HG03558 (cell line): ENCODE measurements around the gene SUPT7L.

Experiments
- ATAC-seq: cut with Tn5 transposase; IDR thresholded peaks from one replicate; pipeline ENCODE4 v1.9.1; 2021; ENCODE audit warnings: moderate number of reproducible peaks; ENCODE audit not compliant: unreplicated experiment; ENCODE audit errors: extremely low read depth

SUPT7L gene

GRCh38 chr2:27663285-27664153 is at the start of gene SUPT7L, which contains the start of gene SLC4A1AP:
Gene SUPT7L, minus strand, starts transcription at chr2:27663614. Its CDS starts 1,422 bp downstream, at chr2:27662192.
Gene SLC4A1AP, plus strand, starts transcription at chr2:27663889. Its CDS starts 26 bp downstream, at chr2:27663915.
- ATAC-seq = no peak

GRCh38 chr2:27713201-27713600 is 49.8 kb upstream of the SUPT7L start:
- ATAC-seq = no peak

- no peak for ATAC-seq
Measured at GRCh38 chr2:27712522-27712921, 49.1 kb upstream of the SUPT7L start.

GRCh38 chr2:27711804-27712203 is 48.4 kb upstream of the SUPT7L start:
- ATAC-seq = no peak

- ATAC-seq = no peak
Measured at GRCh38 chr2:27710640-27711430, 47.4 kb upstream of the SUPT7L start.

GRCh38 chr2:27709960-27710575 is 46.7 kb upstream of the SUPT7L start:
- no peak for ATAC-seq

GRCh38 chr2:27709326-27709725 is 45.9 kb upstream of the SUPT7L start:
- no peak for ATAC-seq

GRCh38 chr2:27708666-27709065 is 45.3 kb upstream of the SUPT7L start:
- ATAC-seq = no peak

GRCh38 chr2:27708257-27708654 is 44.8 kb upstream of the SUPT7L start:
- ATAC-seq = no peak

- ATAC-seq = no peak
Measured at GRCh38 chr2:27707462-27708256, 44.2 kb upstream of the SUPT7L start.

- ATAC-seq = no peak
Measured at GRCh38 chr2:27705851-27706622, 42.6 kb upstream of the SUPT7L start.

GRCh38 chr2:27704342-27704876 is 41.0 kb upstream of the SUPT7L start:
- no peak for ATAC-seq

GRCh38 chr2:27703638-27704341 is 40.4 kb upstream of the SUPT7L start:
- no peak for ATAC-seq

GRCh38 chr2:27702302-27702701 is 38.9 kb upstream of the SUPT7L start:
- ATAC-seq = no peak

GRCh38 chr2:27701676-27702075 is 38.3 kb upstream of the SUPT7L start:
- no peak for ATAC-seq

GRCh38 chr2:27697660-27698059 is 34.2 kb upstream of the SUPT7L start:
- no peak for ATAC-seq

- no peak for ATAC-seq
Measured at GRCh38 chr2:27690052-27690451, 26.6 kb upstream of the SUPT7L start.

GRCh38 chr2:27689424-27689823 is 26.0 kb upstream of the SUPT7L start:
- no peak for ATAC-seq
